Measurements from ENCODE around the gene AGK. TPM values are rescaled to one million over a fixed set of nuclear protein-coding genes. Genes with fewer than 3 reads are reported as not detected.
A peak's percentile ranks its signal among the peaks of the same experiment; 100 is the strongest.

The AGK gene
- polyA plus RNA-seq, 1 donor (not counting 4 experiments of a cell fraction or from before 2014, with no cell fraction given) = 40.0 TPM

DNA sequence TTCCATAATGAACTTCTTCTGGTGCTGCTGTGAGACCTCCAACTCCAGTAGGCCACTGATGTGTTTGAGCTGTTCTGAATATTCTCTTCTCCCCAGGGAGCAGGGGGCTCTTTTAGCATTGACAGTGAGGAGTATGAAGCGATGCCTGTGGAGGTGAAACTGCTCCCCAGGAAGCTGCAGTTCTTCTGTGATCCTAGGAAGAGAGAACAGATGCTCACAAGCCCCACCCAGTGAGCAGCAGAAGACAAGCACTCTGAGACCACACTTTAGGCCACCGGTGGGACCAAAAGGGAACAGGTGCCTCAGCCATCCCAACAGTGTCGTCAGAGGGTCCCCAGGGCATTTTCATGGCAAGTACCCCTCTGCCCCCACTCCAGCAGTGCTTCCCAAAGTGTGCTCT is 101.5 kb downstream of the AGK start:
- FAIRE-seq = no peak
- Histone ChIP-seq H2AFZ (ENCODE audit: control insufficient read depth, low read length) (no peak overlapping the region), H3K4me1 (ENCODE audit: control insufficient read depth, extremely low read depth, insufficient read depth, low read length) (no peaks in the 10 kb centered on the region), H3K9me1 (ENCODE audit: control insufficient read depth, extremely low read depth, insufficient read depth, low read length) (no peaks in the 10 kb centered on the region), H4K20me1 (ENCODE audit: control insufficient read depth, extremely low read depth, insufficient read depth, low read length) (no peaks in the 10 kb centered on the region), H3K36me3 (ENCODE audit: control insufficient read depth in 2 of 2, extremely low read depth in 1 of 2, insufficient read depth in 2 of 2, low read length in 2 of 2) (peaks cover 9 to 11% of the 10 kb centered on the region in 2 experiments), H3K27ac (ENCODE audit: control insufficient read depth, insufficient read depth, low read length) (no peak overlapping the region), H3K27me3 (ENCODE audit: control insufficient read depth, extremely low read depth, insufficient read depth, low read length) (no peaks in the 10 kb centered on the region), H3K9me3 (ENCODE audit: control insufficient read depth, low read depth, low read length) (no peaks in the 10 kb centered on the region), H3K79me2 (ENCODE audit: control insufficient read depth, insufficient read depth, low read length) (no peaks in the 10 kb centered on the region), H3K4me2 (ENCODE audit: control insufficient read depth, extremely low read depth, insufficient read depth, low read depth, low read length) (no peak overlapping the region), H3K9ac (ENCODE audit: control insufficient read depth, extremely low read depth, insufficient read depth, low read length) (no peak overlapping the region), H3K4me3 (ENCODE audit: control insufficient read depth in 2 of 3, extremely low read depth in 1 of 3, insufficient read depth in 2 of 3, low read depth in 1 of 3, low read length in 3 of 3) (no peak overlapping the region)
- DNase-seq (ENCODE audit: low read depth, low spot score) = no peak
- TF ChIP-seq EZH2 (IDR thresholded peaks at IDR 0.05; ENCODE audit: low read length) = no peak
- TF ChIP-seq, protein P1, sequence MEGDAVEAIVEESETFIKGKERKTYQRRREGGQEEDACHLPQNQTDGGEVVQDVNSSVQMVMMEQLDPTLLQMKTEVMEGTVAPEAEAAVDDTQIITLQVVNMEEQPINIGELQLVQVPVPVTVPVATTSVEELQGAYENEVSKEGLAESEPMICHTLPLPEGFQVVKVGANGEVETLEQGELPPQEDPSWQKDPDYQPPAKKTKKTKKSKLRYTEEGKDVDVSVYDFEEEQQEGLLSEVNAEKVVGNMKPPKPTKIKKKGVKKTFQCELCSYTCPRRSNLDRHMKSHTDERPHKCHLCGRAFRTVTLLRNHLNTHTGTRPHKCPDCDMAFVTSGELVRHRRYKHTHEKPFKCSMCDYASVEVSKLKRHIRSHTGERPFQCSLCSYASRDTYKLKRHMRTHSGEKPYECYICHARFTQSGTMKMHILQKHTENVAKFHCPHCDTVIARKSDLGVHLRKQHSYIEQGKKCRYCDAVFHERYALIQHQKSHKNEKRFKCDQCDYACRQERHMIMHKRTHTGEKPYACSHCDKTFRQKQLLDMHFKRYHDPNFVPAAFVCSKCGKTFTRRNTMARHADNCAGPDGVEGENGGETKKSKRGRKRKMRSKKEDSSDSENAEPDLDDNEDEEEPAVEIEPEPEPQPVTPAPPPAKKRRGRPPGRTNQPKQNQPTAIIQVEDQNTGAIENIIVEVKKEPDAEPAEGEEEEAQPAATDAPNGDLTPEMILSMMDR (optimal IDR thresholded peaks at IDR 0.05 in 1 of 3, IDR thresholded peaks at IDR 0.05 in 1 of 3, conservative IDR thresholded peaks at IDR 0.05 in 1 of 3; ENCODE audit: extremely low read depth in 1 of 3, insufficient read depth in 2 of 3, low read length in 3 of 3) = no peak
- dilution Hi-C loops (cut with MboI; ENCODE audit: extremely low pct_ligation_motif_present, low sequenced_read_pairs) = no loop called here

DNA sequence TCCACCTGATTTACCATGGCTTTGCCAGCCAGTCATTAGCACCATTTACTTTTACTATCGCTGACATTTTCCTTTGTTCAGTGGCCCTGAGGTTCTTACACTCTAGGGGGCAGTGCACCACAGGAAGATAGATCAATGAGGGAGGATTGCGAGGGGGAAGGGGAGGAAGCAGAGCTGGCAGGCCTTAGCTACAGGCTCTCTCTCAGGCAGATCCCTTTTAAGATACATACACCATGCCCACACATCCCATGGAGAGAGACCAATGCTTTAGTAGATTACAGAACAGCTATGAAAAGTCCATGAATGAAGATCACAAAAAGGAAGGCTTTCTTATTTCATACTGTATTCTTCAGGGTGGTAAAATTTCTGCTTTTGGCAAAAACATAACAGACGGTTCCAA is 103.3 kb downstream of the AGK start:
- H3K9me3 ChIP-seq (ENCODE audit: control insufficient read depth, low read depth, low read length) = no peaks in the 10 kb centered on the region
- H3K4me1 ChIP-seq (ENCODE audit: control insufficient read depth, extremely low read depth, insufficient read depth, low read length) = no peaks in the 10 kb centered on the region
- H2AFZ ChIP-seq (ENCODE audit: control insufficient read depth, low read length) = no peak overlapping the region
- H3K4me3 ChIP-seq (ENCODE audit: control insufficient read depth in 2 of 3, extremely low read depth in 1 of 3, insufficient read depth in 2 of 3, low read depth in 1 of 3, low read length in 3 of 3) = no peak overlapping the region
- H3K4me2 ChIP-seq (ENCODE audit: control insufficient read depth, extremely low read depth, insufficient read depth, low read depth, low read length) = no peak overlapping the region
- no peaks in the 10 kb centered on the region for H3K27me3 ChIP-seq (ENCODE audit: control insufficient read depth, extremely low read depth, insufficient read depth, low read length)
- no peaks in the 10 kb centered on the region for H3K9me1 ChIP-seq (ENCODE audit: control insufficient read depth, extremely low read depth, insufficient read depth, low read length)
- dilution Hi-C loops (cut with MboI; ENCODE audit: extremely low pct_ligation_motif_present, low sequenced_read_pairs) = no loop called here
- no peak overlapping the region for H3K27ac ChIP-seq (ENCODE audit: control insufficient read depth, insufficient read depth, low read length)
- FAIRE-seq = no peak
- H3K36me3 ChIP-seq (ENCODE audit: control insufficient read depth in 2 of 2, extremely low read depth in 1 of 2, insufficient read depth in 2 of 2, low read length in 2 of 2) = peaks cover 9 to 12% of the 10 kb centered on the region in 2 experiments
- H4K20me1 ChIP-seq (ENCODE audit: control insufficient read depth, extremely low read depth, insufficient read depth, low read length) = no peaks in the 10 kb centered on the region
- TF ChIP-seq, protein P1 (optimal IDR thresholded peaks at IDR 0.05 in 1 of 3, IDR thresholded peaks at IDR 0.05 in 1 of 3, conservative IDR thresholded peaks at IDR 0.05 in 1 of 3; ENCODE audit: extremely low read depth in 1 of 3, insufficient read depth in 2 of 3, low read length in 3 of 3) = peak; percentile 64 to 75 (median 73)
- no peak for TF ChIP-seq EZH2 (IDR thresholded peaks at IDR 0.05; ENCODE audit: low read length)
- H3K79me2 ChIP-seq (ENCODE audit: control insufficient read depth, insufficient read depth, low read length) = no peaks in the 10 kb centered on the region
- no peak overlapping the region for H3K9ac ChIP-seq (ENCODE audit: control insufficient read depth, extremely low read depth, insufficient read depth, low read length)
- no peak for DNase-seq (ENCODE audit: low read depth, low spot score)

All from keratinocyte (primary cell).